GM21360 (cell line): Measurements from ENCODE around the gene GOLM1.

ENCODE experiments used
- ATAC-seq: cut with Tn5 transposase; IDR thresholded peaks from one replicate; pipeline ENCODE4 v1.9.1; 2021; ENCODE audit warnings: mild to moderate bottlenecking, moderate library complexity; ENCODE audit not compliant: unreplicated experiment

The GOLM1 gene

GRCh38 chr9:85994191-85994590 lies 105.2 kb downstream of the GOLM1 start:
- no peak for ATAC-seq

DNA sequence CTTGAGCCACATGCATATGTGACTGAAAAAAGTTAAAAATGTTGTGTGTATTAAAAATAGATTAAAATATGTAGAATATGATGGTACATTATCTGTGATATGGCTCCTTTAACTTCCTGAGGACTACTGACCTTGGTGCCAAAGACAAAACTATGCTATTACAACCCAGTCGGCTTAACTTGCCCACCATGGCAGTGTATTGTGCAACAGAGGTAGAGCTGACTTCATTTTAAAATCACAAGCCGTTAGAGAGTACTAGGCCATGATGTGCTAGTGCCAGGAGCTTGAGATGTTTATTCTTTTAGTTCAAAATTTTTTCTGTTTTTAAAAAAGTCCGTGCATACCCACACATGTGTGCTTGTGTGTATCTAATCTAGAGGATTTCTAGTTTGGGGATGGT lies 112.1 kb downstream of the GOLM1 start:
- no peak for ATAC-seq

DNA sequence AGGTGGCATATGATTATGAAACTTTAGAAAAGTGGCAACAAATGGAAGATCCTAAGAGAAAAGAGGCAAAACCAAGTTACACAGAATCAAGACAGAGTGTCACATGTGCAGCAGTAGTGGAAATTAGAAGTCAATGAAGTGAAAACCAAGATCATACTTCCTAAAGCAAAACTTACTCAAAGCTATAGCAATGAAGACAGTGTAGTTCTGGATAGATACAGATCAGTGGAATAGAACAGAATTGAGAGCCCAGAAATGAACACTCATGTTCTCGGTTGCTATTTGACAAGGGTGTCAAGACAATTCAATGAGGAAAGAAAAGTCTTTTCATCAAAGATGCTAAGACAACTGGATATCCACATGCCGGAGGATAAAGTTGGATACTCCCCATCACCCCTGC lies 114.9 kb downstream of the GOLM1 start:
- no peak for ATAC-seq

DNA sequence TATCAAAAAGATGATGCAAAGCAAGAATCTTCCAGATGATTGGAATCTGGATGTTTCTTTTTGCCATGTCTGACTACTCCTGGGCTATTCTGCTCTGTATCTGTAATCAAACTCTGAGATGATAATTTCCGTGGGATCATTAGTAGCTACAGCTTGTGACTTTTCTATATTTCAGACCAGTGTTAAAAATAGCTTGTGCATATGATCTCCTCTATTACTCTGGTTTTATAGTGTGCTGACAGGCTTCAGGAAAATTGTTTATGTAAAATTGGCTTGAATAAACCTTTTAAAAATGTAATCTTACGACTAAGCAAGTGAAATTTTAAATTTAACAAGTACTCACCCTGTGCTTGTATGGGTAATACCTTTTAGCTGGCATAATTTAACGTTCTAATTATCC lies 118.0 kb downstream of the GOLM1 start:
- no peak for ATAC-seq

- no peak for ATAC-seq
Measured at GRCh38 chr9:85978496-85978895, 120.9 kb downstream of the GOLM1 start.
